ENCODE data around the gene PPM1D. TPM values are rescaled to one million over a fixed set of nuclear protein-coding genes. Genes with fewer than 3 reads are reported as not detected.

PPM1D gene
- total and polyA plus RNA-seq, 2 of the 13 experiments (the other 11 are each of a cell fraction or from before 2014, with no cell fraction given): 8.0 to 26.2 TPM

GRCh38 chr17:60599620-60600489, at the start of gene PPM1D (continued):
- no peak for TF ChIP-seq SMC3 (IDR thresholded peaks at IDR 0.05; ENCODE audit: low read length)
- TF ChIP-seq, protein P1, sequence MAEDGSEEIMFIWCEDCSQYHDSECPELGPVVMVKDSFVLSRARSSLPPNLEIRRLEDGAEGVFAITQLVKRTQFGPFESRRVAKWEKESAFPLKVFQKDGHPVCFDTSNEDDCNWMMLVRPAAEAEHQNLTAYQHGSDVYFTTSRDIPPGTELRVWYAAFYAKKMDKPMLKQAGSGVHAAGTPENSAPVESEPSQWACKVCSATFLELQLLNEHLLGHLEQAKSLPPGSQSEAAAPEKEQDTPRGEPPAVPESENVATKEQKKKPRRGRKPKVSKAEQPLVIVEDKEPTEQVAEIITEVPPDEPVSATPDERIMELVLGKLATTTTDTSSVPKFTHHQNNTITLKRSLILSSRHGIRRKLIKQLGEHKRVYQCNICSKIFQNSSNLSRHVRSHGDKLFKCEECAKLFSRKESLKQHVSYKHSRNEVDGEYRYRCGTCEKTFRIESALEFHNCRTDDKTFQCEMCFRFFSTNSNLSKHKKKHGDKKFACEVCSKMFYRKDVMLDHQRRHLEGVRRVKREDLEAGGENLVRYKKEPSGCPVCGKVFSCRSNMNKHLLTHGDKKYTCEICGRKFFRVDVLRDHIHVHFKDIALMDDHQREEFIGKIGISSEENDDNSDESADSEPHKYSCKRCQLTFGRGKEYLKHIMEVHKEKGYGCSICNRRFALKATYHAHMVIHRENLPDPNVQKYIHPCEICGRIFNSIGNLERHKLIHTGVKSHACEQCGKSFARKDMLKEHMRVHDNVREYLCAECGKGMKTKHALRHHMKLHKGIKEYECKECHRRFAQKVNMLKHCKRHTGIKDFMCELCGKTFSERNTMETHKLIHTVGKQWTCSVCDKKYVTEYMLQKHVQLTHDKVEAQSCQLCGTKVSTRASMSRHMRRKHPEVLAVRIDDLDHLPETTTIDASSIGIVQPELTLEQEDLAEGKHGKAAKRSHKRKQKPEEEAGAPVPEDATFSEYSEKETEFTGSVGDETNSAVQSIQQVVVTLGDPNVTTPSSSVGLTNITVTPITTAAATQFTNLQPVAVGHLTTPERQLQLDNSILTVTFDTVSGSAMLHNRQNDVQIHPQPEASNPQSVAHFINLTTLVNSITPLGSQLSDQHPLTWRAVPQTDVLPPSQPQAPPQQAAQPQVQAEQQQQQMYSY (CRISPR knock-in tag; IDR thresholded peaks at IDR 0.05): peak; percentile 80
- TF ChIP-seq, protein P2, sequence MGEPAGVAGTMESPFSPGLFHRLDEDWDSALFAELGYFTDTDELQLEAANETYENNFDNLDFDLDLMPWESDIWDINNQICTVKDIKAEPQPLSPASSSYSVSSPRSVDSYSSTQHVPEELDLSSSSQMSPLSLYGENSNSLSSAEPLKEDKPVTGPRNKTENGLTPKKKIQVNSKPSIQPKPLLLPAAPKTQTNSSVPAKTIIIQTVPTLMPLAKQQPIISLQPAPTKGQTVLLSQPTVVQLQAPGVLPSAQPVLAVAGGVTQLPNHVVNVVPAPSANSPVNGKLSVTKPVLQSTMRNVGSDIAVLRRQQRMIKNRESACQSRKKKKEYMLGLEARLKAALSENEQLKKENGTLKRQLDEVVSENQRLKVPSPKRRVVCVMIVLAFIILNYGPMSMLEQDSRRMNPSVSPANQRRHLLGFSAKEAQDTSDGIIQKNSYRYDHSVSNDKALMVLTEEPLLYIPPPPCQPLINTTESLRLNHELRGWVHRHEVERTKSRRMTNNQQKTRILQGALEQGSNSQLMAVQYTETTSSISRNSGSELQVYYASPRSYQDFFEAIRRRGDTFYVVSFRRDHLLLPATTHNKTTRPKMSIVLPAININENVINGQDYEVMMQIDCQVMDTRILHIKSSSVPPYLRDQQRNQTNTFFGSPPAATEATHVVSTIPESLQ (CRISPR knock-in tag; conservative IDR thresholded peaks at IDR 0.05): no peak; the same call in 1 of the 2 replicates
- 0 out of 2 replicates have a peak, but pooled peaks have one; percentile 91 for TF ChIP-seq TSC22D2 (CRISPR knock-in tag; IDR thresholded peaks at IDR 0.05; ENCODE audit: borderline replicate concordance)
- TF ChIP-seq DMAP1 (CRISPR knock-in tag; IDR thresholded peaks at IDR 0.05): peak; percentile 99
- TF ChIP-seq MTERF4 (CRISPR knock-in tag; IDR thresholded peaks at IDR 0.05): peak; percentile 99
- TF ChIP-seq PRPF4 (IDR thresholded peaks at IDR 0.05; ENCODE audit: low read depth, low read length, poor library complexity, severe bottlenecking): peak; percentile 41
- no peak for TF ChIP-seq ATAD3A (CRISPR knock-in tag; IDR thresholded peaks at IDR 0.05)
- no peak; the same call in 1 of the 2 replicates for TF ChIP-seq CC2D1A (CRISPR knock-in tag; IDR thresholded peaks at IDR 0.05)
- 0 out of 2 replicates have a peak, but pooled peaks have one; percentile 58 for TF ChIP-seq SP140L (CRISPR knock-in tag; IDR thresholded peaks at IDR 0.05; ENCODE audit: borderline replicate concordance)
- TF ChIP-seq SRSF1 (optimal IDR thresholded peaks at IDR 0.05; ENCODE audit: low read depth, low read length): peak; percentile 88
- 0 out of 2 replicates have a peak, but pooled peaks have one; percentile 41 for TF ChIP-seq KLF9 (CRISPR knock-in tag; IDR thresholded peaks at IDR 0.05; ENCODE audit: low read depth)
- TF ChIP-seq PAX8 (CRISPR knock-in tag; IDR thresholded peaks at IDR 0.05; ENCODE audit: borderline replicate concordance): 0 out of 2 replicates have a peak, but pooled peaks have one; percentile 47
- peak; percentile 89; the same call in 1 of the 2 replicates for TF ChIP-seq ZNF780A (CRISPR knock-in tag; IDR thresholded peaks at IDR 0.05)
- TF ChIP-seq, protein P3, sequence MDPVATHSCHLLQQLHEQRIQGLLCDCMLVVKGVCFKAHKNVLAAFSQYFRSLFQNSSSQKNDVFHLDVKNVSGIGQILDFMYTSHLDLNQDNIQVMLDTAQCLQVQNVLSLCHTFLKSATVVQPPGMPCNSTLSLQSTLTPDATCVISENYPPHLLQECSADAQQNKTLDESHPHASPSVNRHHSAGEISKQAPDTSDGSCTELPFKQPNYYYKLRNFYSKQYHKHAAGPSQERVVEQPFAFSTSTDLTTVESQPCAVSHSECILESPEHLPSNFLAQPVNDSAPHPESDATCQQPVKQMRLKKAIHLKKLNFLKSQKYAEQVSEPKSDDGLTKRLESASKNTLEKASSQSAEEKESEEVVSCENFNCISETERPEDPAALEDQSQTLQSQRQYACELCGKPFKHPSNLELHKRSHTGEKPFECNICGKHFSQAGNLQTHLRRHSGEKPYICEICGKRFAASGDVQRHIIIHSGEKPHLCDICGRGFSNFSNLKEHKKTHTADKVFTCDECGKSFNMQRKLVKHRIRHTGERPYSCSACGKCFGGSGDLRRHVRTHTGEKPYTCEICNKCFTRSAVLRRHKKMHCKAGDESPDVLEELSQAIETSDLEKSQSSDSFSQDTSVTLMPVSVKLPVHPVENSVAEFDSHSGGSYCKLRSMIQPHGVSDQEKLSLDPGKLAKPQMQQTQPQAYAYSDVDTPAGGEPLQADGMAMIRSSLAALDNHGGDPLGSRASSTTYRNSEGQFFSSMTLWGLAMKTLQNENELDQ (CRISPR knock-in tag; IDR thresholded peaks at IDR 0.05; ENCODE audit: borderline replicate concordance): peak; percentile 40; the same call in 1 of the 2 replicates
- no peak for TF ChIP-seq NBN (conservative IDR thresholded peaks at IDR 0.05)
- TF ChIP-seq TERF1 (CRISPR knock-in tag; IDR thresholded peaks at IDR 0.05): no peak; the same call in 1 of the 2 replicates

Data from HepG2 (cell line).